Measurements from ENCODE around the gene ELMOD1.
"Not testable (repeated sequence)": the region's sequence is repeated elsewhere in the genome, so short reads cannot be mapped to it uniquely, and the experiment has no call there.

Gene ELMOD1

GRCh38 chr11:107590460-107591377 lies at the start of gene ELMOD1:
Gene ELMOD1, plus strand, starts transcription at chr11:107591147. Its CDS starts 27,043 bp downstream, at chr11:107618190.
- DNase-seq (ENCODE audit: low read depth), result no peak

- DNase-seq (ENCODE audit: low read depth), result peak; percentile 22
Observed at GRCh38 chr11:107545101-107545514, 45.8 kb upstream of the ELMOD1 start.

- no peak for DNase-seq (ENCODE audit: low read depth)
Observed at GRCh38 chr11:107547961-107548360, 43.0 kb upstream of the ELMOD1 start.

GRCh38 chr11:107549253-107549953 lies 41.5 kb upstream of the ELMOD1 start:
- DNase-seq (ENCODE audit: low read depth), result peak; percentile 27

GRCh38 chr11:107549954-107550285 lies 41.0 kb upstream of the ELMOD1 start:
- DNase-seq (ENCODE audit: low read depth), result no peak

- no peak for DNase-seq (ENCODE audit: low read depth)
Observed at GRCh38 chr11:107550304-107550703, 40.6 kb upstream of the ELMOD1 start.

GRCh38 chr11:107561688-107562087 lies 29.3 kb upstream of the ELMOD1 start:
- DNase-seq (ENCODE audit: low read depth), result peak; percentile 43

GRCh38 chr11:107562647-107563208 lies 28.2 kb upstream of the ELMOD1 start:
- DNase-seq (ENCODE audit: low read depth), result peak; percentile 32

- DNase-seq (ENCODE audit: low read depth), result peak; percentile 45
Observed at GRCh38 chr11:107563702-107564101, 27.2 kb upstream of the ELMOD1 start.

- no peak for DNase-seq (ENCODE audit: low read depth)
Observed at GRCh38 chr11:107564877-107565218, 26.1 kb upstream of the ELMOD1 start.

- peak; percentile 58 for DNase-seq (ENCODE audit: low read depth)
Observed at GRCh38 chr11:107565219-107565937, 25.6 kb upstream of the ELMOD1 start, which contains the start of gene ALKBH8. Gene ALKBH8, minus strand, starts transcription at chr11:107565735. Its CDS starts 4,842 bp downstream, at chr11:107560893.

- not testable (repeated sequence) for DNase-seq (ENCODE audit: low read depth)
Observed at GRCh38 chr11:107565955-107566501, 24.9 kb upstream of the ELMOD1 start.

- no peak for DNase-seq (ENCODE audit: low read depth)
Observed at GRCh38 chr11:107566569-107566968, 24.4 kb upstream of the ELMOD1 start.

- DNase-seq (ENCODE audit: low read depth), result no peak
Observed at GRCh38 chr11:107567739-107568335, 23.1 kb upstream of the ELMOD1 start.

GRCh38 chr11:107570015-107570414 lies 20.9 kb upstream of the ELMOD1 start:
- no peak for DNase-seq (ENCODE audit: low read depth)

GRCh38 chr11:107573438-107573837 lies 17.5 kb upstream of the ELMOD1 start:
- no peak for DNase-seq (ENCODE audit: low read depth)

- DNase-seq (ENCODE audit: low read depth), result not testable (repeated sequence)
Observed at GRCh38 chr11:107576497-107577345, 14.2 kb upstream of the ELMOD1 start.

- DNase-seq (ENCODE audit: low read depth), result no peak
Observed at GRCh38 chr11:107577346-107577711, 13.6 kb upstream of the ELMOD1 start.

GRCh38 chr11:107579169-107579568 lies 11.8 kb upstream of the ELMOD1 start:
- DNase-seq (ENCODE audit: low read depth), result not testable (repeated sequence)

- DNase-seq (ENCODE audit: low read depth), result no peak
Observed at GRCh38 chr11:107581147-107581546, 9.8 kb upstream of the ELMOD1 start.
